ENCODE data around the gene AGPAT3.

The AGPAT3 gene

DNA sequence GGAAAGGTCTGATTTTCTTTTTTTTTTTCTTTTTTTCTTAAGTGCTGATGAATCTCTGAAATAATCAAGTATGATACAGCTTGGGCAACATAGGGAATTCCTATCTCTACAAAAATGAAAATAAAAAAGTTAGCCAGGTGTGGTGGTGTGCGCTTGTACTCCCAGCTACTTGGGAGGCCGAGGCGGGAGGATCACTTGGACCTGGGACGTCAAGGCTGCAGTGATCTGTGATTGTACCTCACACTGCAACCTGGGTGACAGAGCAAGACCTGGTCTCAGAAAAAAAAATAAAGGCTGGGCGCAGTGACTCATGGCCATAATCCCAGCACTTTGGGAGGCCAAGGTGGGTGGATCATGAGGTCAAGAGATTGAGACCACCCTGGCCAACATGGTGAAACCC is 153.1 kb downstream of the AGPAT3 start:
- TF ChIP-seq, protein P1, sequence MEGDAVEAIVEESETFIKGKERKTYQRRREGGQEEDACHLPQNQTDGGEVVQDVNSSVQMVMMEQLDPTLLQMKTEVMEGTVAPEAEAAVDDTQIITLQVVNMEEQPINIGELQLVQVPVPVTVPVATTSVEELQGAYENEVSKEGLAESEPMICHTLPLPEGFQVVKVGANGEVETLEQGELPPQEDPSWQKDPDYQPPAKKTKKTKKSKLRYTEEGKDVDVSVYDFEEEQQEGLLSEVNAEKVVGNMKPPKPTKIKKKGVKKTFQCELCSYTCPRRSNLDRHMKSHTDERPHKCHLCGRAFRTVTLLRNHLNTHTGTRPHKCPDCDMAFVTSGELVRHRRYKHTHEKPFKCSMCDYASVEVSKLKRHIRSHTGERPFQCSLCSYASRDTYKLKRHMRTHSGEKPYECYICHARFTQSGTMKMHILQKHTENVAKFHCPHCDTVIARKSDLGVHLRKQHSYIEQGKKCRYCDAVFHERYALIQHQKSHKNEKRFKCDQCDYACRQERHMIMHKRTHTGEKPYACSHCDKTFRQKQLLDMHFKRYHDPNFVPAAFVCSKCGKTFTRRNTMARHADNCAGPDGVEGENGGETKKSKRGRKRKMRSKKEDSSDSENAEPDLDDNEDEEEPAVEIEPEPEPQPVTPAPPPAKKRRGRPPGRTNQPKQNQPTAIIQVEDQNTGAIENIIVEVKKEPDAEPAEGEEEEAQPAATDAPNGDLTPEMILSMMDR (IDR thresholded peaks at IDR 0.05) = no peak
- peaks cover 67 to 77% of the 10 kb centered on the region in 2 experiments for H3K4me1 ChIP-seq (ENCODE audit: control insufficient read depth in 1 of 2, insufficient read depth in 1 of 2, low read depth in 1 of 2, low read length in 1 of 2)

DNA sequence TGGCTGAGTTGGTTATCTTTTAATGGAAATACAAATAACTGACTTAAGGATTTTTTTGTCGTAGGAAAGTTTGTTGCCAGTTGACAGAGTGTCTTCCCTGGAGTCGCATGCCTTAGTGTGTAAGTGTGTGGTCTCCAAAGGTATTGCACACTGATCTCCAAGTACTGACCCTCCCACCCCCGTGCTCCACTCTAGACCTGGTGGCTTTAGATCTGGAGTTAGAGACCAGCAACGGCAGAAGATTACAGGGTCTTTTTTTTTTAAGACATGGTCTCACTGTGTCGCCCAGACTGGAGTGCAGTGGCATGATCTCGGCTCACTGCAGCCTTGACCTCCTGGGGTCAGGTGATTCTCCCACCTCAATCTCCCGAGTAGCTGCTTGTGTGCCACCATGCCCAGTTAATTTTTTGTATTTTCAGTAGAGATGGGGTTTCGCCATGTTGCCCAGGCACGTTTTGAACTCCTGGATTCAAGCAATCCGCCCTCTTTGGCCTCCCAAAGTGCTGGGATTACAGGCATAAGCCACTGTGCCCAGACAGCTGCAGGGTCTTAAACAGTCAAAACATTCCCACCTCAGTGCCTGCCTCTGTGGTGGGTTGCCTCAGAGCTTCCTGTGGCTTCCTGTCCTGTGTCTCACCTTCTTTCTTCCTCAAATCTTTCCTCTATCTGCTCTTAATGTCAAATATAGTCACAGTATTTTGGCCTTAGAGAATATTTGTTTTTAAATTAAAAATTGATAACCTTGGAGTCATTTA is 154.0 kb downstream of the AGPAT3 start:
- TF ChIP-seq, protein P1 (IDR thresholded peaks at IDR 0.05) = no peak
- Histone ChIP-seq H3K4me3 (ENCODE audit: low read depth in 1 of 2, low read length in 1 of 2) (peak overlapping the region in 1 of 2 experiments; percentile 20), H3K9me3 (no peaks in the 10 kb centered on the region), H3K36me3 (no peaks in the 10 kb centered on the region), H3K27ac (peak overlapping the region; percentile 70), H3K4me1 (ENCODE audit: control insufficient read depth in 1 of 2, insufficient read depth in 1 of 2, low read depth in 1 of 2, low read length in 1 of 2) (peaks cover 59 to 68% of the 10 kb centered on the region in 2 experiments), H3K27me3 (no peaks in the 10 kb centered on the region)

More for the DNA sequence above, 153.1 kb downstream of the AGPAT3 start:
- no peaks in the 10 kb centered on the region for H3K36me3 ChIP-seq
- H3K9me3 ChIP-seq = no peaks in the 10 kb centered on the region
- H3K27me3 ChIP-seq = no peaks in the 10 kb centered on the region
- no peak overlapping the region for H3K27ac ChIP-seq
- no peak overlapping the region for H3K4me3 ChIP-seq (ENCODE audit: low read depth in 1 of 2, low read length in 1 of 2)

DNA sequence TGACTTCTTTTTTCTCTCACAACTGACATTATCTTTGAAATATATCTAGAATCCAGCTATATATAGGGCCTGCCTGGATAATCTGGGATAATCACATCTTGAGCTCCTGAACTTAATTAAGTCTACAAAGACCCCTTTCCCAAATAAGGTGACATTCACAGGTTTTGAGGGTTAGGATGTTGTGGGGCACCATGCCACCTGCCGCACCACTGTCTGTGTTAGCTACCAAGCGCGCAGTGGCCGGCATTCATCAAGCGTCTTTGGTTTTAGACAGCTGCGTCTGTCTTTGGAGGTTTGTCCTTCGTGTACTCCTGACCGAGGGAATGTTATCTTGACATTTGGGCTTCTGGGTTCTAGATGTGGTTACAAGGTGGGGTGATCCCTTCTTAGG is 154.5 kb downstream of the AGPAT3 start:
- TF ChIP-seq, protein P1 (IDR thresholded peaks at IDR 0.05) = no peak
- Histone ChIP-seq H3K4me3 (ENCODE audit: low read depth in 1 of 2, low read length in 1 of 2) (no peak overlapping the region), H3K27me3 (no peaks in the 10 kb centered on the region), H3K9me3 (no peaks in the 10 kb centered on the region), H3K27ac (peak overlapping the region; percentile 70), H3K36me3 (no peaks in the 10 kb centered on the region), H3K4me1 (ENCODE audit: control insufficient read depth in 1 of 2, insufficient read depth in 1 of 2, low read depth in 1 of 2, low read length in 1 of 2) (peaks cover 53 to 62% of the 10 kb centered on the region in 2 experiments)

DNA sequence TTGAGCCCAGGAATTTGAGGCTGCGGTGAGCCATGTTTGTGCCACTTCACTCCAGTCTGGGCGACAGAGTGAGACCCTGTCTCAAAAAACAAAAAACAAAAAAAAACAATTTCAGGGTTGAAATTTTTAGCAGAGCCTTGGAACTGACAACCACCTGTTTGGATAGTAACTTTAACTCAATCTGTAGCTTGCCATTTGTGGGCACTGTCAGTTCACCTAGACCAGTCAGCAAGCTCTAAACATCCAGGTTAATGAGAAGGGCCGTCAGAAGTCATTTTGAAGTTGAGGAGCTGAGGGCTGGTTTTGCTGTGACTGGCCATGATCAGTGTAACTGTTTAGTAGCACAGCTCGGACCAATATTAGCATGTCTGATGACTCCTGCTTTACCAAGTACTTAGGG is 155.5 kb downstream of the AGPAT3 start:
- peaks cover 53 to 62% of the 10 kb centered on the region in 2 experiments for H3K4me1 ChIP-seq (ENCODE audit: control insufficient read depth in 1 of 2, insufficient read depth in 1 of 2, low read depth in 1 of 2, low read length in 1 of 2)
- no peak overlapping the region for H3K4me3 ChIP-seq (ENCODE audit: low read depth in 1 of 2, low read length in 1 of 2)
- TF ChIP-seq, protein P1 (IDR thresholded peaks at IDR 0.05) = no peak
- H3K27me3 ChIP-seq = no peaks in the 10 kb centered on the region
- H3K27ac ChIP-seq = peak overlapping the region; percentile 41
- no peaks in the 10 kb centered on the region for H3K36me3 ChIP-seq
- H3K9me3 ChIP-seq = no peaks in the 10 kb centered on the region

DNA sequence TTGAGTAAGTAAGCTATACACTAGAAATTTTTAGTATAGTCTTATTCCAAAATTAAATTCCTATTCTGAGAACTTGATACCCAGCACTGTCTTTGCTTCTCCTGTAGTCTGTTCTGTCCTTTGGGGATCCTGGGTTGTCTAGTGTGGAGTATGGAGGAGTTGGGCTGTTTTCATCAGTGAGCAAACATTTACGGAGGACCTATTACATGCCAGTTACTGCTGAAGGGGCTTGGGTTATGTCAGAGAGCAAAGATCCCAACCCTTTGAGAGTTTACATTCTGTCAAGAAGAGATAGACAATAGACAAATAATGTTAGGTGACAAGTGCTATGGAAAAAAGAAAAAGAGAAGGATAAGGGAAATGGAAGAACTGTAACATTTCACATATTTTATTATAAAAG is 156.0 kb downstream of the AGPAT3 start:
- Histone ChIP-seq H3K4me3 (ENCODE audit: low read depth in 1 of 2, low read length in 1 of 2) (no peak overlapping the region), H3K9me3 (no peaks in the 10 kb centered on the region), H3K4me1 (ENCODE audit: control insufficient read depth in 1 of 2, insufficient read depth in 1 of 2, low read depth in 1 of 2, low read length in 1 of 2) (peaks cover 53 to 62% of the 10 kb centered on the region in 2 experiments), H3K27me3 (no peaks in the 10 kb centered on the region), H3K36me3 (no peaks in the 10 kb centered on the region), H3K27ac (peak overlapping the region; percentile 41)
- TF ChIP-seq, protein P1 (IDR thresholded peaks at IDR 0.05) = no peak

Data from neutrophil (primary cell).